Testis (tissue), 3 donors: ENCODE data around the gene TOGARAM1. TPM values are rescaled to one million over a fixed set of nuclear protein-coding genes. Genes with fewer than 3 reads are reported as not detected.

Experiments
- DNase-seq: peaks from one replicate; pipeline ENCODE4 v3.0.0-alpha.2; 2019
- H3K27ac ChIP-seq, 2 donors: fragments of 200-600 bp; sonication (generic); one replicate each; pipeline ENCODE4 v1.5.1; 2019
- H3K27me3 ChIP-seq: fragments of 200-600 bp; sonication (generic); one replicate; pipeline ENCODE4 v1.5.1; 2019
- H3K36me3 ChIP-seq: fragments of 200-600 bp; sonication (generic); one replicate; pipeline ENCODE4 v1.5.1; 2017; ENCODE audit warnings: low read depth; ENCODE audit errors: missing control alignments
- H3K4me1 ChIP-seq: fragments of 200-600 bp; sonication (generic); one replicate; pipeline ENCODE4 v1.5.1; 2019
- H3K4me3 ChIP-seq, 2 donors: fragments of 200-600 bp; sonication (generic); one replicate each; pipeline ENCODE4 v1.5.1; 2017 to 2019
- H3K9me3 ChIP-seq: fragments of 200-600 bp; sonication (generic); one replicate; pipeline ENCODE4 v1.5.1; 2017
- POLR2A ChIP-seq: fragments of 450-650 bp; IDR thresholded peaks from one replicate; pipeline ENCODE4 v1.6.1; 2017; ENCODE audit warnings: antibody characterized with exemption, mild to moderate bottlenecking, moderate library complexity
- WGBS, 2 donors: methylation state at CpG; one replicate each; pipeline ENCODE4 v1.1.5; 2018; 5-methylcytosine and 5-hydroxymethylcytosine counted together
- intact Hi-C: fragments of 100-400 bp; cut with DNase I; formaldehyde crosslinking; loops from one replicate; pipeline ENCODE4 v1.15.1; 2023; ENCODE audit warnings: low total_unique reads
- polyA plus RNA-seq: library from polyadenylated mRNA; stranded (reverse); fragments of 350-450 nt; fragmentation: Illumina TruSeq; extraction: RNeasy Lipid Tissue Mini Kit (QIAGEN cat#74804); gene quantifications from one replicate; pipeline ENCODE4 v1.2.3, GENCODE V29; 2014; ENCODE audit warnings: low read depth, low replicate concordance; ENCODE audit not compliant: insufficient read depth
- total RNA-seq, 2 donors: library from RNA; depleted of rRNA; stranded (reverse); fragments of >200 nt; gene quantifications; one replicate each; pipeline ENCODE4 v1.2.3, GENCODE V29; 2016
- TF ChIP-seq, protein P1 (sequence below), 3 experiments: fragments of 450-650 bp in 2 of 3; fragments of 200-600 bp in 1 of 3; sonication (generic) in 1 of 3; IDR thresholded peaks; one replicate each; pipeline ENCODE4 v1.5.1; 2016 to 2019; ENCODE audit warnings: antibody characterized with exemption in 3 of 3, mild to moderate bottlenecking in 2 of 3, moderate library complexity in 1 of 3

Gene TOGARAM1
- total and polyA plus RNA-seq, 3 donors from 2014 or later: 16.6 to 33.0 (median 32.6) TPM

GRCh38 chr14:45060551-45060950, 98.6 kb downstream of the TOGARAM1 start:
- H3K36me3 ChIP-seq: no peaks in the 10 kb centered on the region
- H3K27me3 ChIP-seq: no peaks in the 10 kb centered on the region
- H3K4me3 ChIP-seq: no peak overlapping the region
- no peaks in the 10 kb centered on the region for H3K4me1 ChIP-seq
- DNase-seq: no peak
- intact Hi-C loops: no loop called here
- H3K27ac ChIP-seq: no peak overlapping the region
- no peaks in the 10 kb centered on the region for H3K9me3 ChIP-seq
- no peak for TF ChIP-seq POLR2A
- TF ChIP-seq, protein P1, sequence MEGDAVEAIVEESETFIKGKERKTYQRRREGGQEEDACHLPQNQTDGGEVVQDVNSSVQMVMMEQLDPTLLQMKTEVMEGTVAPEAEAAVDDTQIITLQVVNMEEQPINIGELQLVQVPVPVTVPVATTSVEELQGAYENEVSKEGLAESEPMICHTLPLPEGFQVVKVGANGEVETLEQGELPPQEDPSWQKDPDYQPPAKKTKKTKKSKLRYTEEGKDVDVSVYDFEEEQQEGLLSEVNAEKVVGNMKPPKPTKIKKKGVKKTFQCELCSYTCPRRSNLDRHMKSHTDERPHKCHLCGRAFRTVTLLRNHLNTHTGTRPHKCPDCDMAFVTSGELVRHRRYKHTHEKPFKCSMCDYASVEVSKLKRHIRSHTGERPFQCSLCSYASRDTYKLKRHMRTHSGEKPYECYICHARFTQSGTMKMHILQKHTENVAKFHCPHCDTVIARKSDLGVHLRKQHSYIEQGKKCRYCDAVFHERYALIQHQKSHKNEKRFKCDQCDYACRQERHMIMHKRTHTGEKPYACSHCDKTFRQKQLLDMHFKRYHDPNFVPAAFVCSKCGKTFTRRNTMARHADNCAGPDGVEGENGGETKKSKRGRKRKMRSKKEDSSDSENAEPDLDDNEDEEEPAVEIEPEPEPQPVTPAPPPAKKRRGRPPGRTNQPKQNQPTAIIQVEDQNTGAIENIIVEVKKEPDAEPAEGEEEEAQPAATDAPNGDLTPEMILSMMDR (IDR thresholded peaks at IDR 0.05): no peak

- no peaks in the 10 kb centered on the region for H3K9me3 ChIP-seq
- no peaks in the 10 kb centered on the region for H3K27me3 ChIP-seq
- no peak overlapping the region for H3K4me3 ChIP-seq
- intact Hi-C loops: no loop called here
- no peaks in the 10 kb centered on the region for H3K36me3 ChIP-seq
- no peak for TF ChIP-seq POLR2A
- TF ChIP-seq, protein P1 (IDR thresholded peaks at IDR 0.05): no peak
- 64 to 68% methylated on average over 3 of the region's 3 CpGs for WGBS, 2 donors
- DNase-seq: no peak
- H3K27ac ChIP-seq: no peak overlapping the region
- no peaks in the 10 kb centered on the region for H3K4me1 ChIP-seq
Observed at GRCh38 chr14:45065540-45065939, 103.5 kb downstream of the TOGARAM1 start.

DNA sequence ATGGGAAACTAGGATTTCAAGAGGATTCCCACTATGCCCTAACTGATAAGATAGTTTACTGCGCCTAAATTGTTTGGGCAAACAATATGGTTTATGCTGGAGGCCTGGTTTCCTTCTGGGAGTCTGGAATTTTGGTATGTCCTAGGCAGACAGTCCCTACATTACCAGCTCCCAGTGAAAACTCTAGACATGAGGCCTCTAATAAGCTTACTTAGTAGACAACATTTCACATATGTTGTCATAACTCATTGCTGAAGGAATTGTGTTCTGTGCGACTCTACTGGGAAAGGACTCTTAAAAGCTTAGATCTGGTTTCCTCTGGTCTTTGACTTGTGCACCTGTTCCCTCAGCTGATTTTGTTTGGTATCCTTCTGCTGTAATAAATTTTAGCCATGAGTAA, 104.0 kb downstream of the TOGARAM1 start:
- Histone ChIP-seq H3K27me3 (no peaks in the 10 kb centered on the region), H3K9me3 (no peaks in the 10 kb centered on the region), H3K4me1 (no peaks in the 10 kb centered on the region), H3K4me3 (no peak overlapping the region), H3K36me3 (no peaks in the 10 kb centered on the region), H3K27ac (no peak overlapping the region)
- no peak for DNase-seq
- TF ChIP-seq POLR2A: no peak
- TF ChIP-seq, protein P1 (IDR thresholded peaks at IDR 0.05): no peak
- WGBS, 2 donors: 89 to 90% methylated on average over 2 of the region's 2 CpGs
- intact Hi-C loops: no loop called here

DNA sequence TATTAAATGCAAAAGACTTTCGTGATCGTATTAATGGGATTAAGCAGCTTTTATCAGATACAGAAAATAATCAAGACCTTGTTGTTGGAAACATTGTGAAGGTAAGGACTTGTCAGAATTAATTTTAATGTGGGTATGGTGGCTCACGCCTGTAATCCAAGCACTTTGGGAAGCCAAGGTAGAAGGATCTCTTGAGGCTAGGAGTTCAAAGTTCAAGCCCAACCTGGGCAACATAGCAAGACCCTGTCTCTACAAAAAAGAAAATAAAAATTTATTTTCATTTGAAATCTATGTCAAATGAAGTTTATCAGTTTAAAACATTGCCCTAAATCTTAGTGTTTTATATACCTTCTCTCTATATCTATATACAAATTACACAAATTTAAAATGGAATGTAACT, 104.7 kb downstream of the TOGARAM1 start:
- intact Hi-C loops: no loop called here
- TF ChIP-seq, protein P1 (IDR thresholded peaks at IDR 0.05): no peak
- TF ChIP-seq POLR2A: no peak
- H3K27ac ChIP-seq: no peak overlapping the region
- no peaks in the 10 kb centered on the region for H3K9me3 ChIP-seq
- no peaks in the 10 kb centered on the region for H3K4me1 ChIP-seq
- H3K36me3 ChIP-seq: no peaks in the 10 kb centered on the region
- no peaks in the 10 kb centered on the region for H3K27me3 ChIP-seq
- no peak overlapping the region for H3K4me3 ChIP-seq
- DNase-seq: no peak
- WGBS, 2 donors: 96 to 97% methylated on average over 3 of the region's 3 CpGs

DNA sequence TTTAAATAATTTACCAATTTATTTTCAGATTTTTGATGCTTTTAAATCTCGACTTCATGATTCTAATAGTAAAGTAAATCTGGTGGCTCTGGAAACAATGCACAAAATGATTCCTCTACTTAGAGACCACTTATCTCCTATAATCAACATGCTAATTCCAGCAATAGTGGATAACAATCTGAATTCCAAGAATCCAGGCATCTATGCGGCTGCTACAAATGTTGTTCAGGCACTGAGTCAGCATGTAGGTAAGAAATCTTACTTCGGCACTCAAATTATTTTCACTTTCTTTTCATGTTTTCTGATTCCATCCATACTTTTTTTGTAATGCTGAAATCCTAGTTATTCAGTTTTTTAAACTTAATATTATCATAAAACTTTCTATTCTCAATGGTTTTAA, 106.4 kb downstream of the TOGARAM1 start:
- intact Hi-C loops: no loop called here
- Histone ChIP-seq H3K4me1 (no peaks in the 10 kb centered on the region), H3K9me3 (no peaks in the 10 kb centered on the region), H3K27ac (no peak overlapping the region), H3K27me3 (no peaks in the 10 kb centered on the region), H3K36me3 (no peaks in the 10 kb centered on the region), H3K4me3 (no peak overlapping the region)
- TF ChIP-seq, protein P1 (IDR thresholded peaks at IDR 0.05): no peak
- TF ChIP-seq POLR2A: no peak
- WGBS, 2 donors: 97 to 98% methylated on average over 3 of the region's 3 CpGs
- DNase-seq: no peak
